Prostate gland (tissue), 2 donors: ENCODE measurements around the gene GCNT2. TPM values are rescaled to one million over a fixed set of nuclear protein-coding genes. Genes with fewer than 3 reads are reported as not detected.

ENCODE experiments used
- DNase-seq: peaks from one replicate; pipeline ENCODE4 v3.0.0-alpha.2; 2019; ENCODE audit warnings: low spot score
- H3K27ac ChIP-seq, 2 donors: fragments of 200-600 bp; sonication (generic); 2 replicates each; pipeline ENCODE4 v1.5.1; 2017 to 2019
- H3K27me3 ChIP-seq: fragments of 200-600 bp; sonication (generic); replicated peaks from 2 replicates; pipeline ENCODE4 v1.5.1; 2019; ENCODE audit not compliant: insufficient read depth
- H3K36me3 ChIP-seq, 2 donors: fragments of 200-600 bp; sonication (generic); 1 replicate in 1 of 2; 2 replicates in 1 of 2; pipeline versions ENCODE4 v1.5.1 to v1.8.1; 2017 to 2019
- H3K4me1 ChIP-seq: fragments of 200-600 bp; sonication (generic); replicated peaks from 2 replicates; pipeline ENCODE4 v1.5.1; 2019
- H3K4me3 ChIP-seq, 2 donors: fragments of 200-600 bp; sonication (generic); 2 replicates each; pipeline ENCODE4 v1.5.1; 2017 to 2019
- H3K9me3 ChIP-seq: fragments of 200-600 bp; sonication (generic); 2 replicates; pipeline ENCODE4 v1.5.1; 2017
- CTCF ChIP-seq, 4 experiments: fragments of 200-600 bp in 2 of 4; fragments of 450-650 bp in 2 of 4; sonication (generic) in 2 of 4; IDR thresholded peaks; 1 replicate in 3 of 4; 2 replicates in 1 of 4; pipeline ENCODE4 v1.5.1; 2016 to 2019; ENCODE audit warnings: antibody characterized with exemption in 4 of 4, mild to moderate bottlenecking in 2 of 4, moderate library complexity in 2 of 4
- POLR2A ChIP-seq: fragments of 450-650 bp; IDR thresholded peaks from one replicate; pipeline ENCODE4 v1.6.1; 2016; ENCODE audit warnings: antibody characterized with exemption, mild to moderate bottlenecking
- POLR2AphosphoS5 ChIP-seq: sonication (generic); formaldehyde crosslinking; IDR thresholded peaks from one replicate; pipeline ENCODE4 v1.6.1; 2017; ENCODE audit warnings: antibody characterized with exemption
- WGBS: methylation state at CpG from one replicate; pipeline ENCODE4 v1.1.5; 2018; 5-methylcytosine and 5-hydroxymethylcytosine counted together
- intact Hi-C: fragments of 100-400 bp; cut with DNase I; formaldehyde crosslinking; loops from one replicate; pipeline ENCODE4 v1.14.2; 2022
- total RNA-seq, 2 donors: library from RNA; depleted of rRNA; stranded (reverse); fragments of >200 nt; gene quantifications; one replicate each; pipeline ENCODE4 v1.1.0, GENCODE V29; 2016

GCNT2 gene
- total RNA-seq: 10 to 100 TPM; 22.9 to 58.2 TPM

DNA sequence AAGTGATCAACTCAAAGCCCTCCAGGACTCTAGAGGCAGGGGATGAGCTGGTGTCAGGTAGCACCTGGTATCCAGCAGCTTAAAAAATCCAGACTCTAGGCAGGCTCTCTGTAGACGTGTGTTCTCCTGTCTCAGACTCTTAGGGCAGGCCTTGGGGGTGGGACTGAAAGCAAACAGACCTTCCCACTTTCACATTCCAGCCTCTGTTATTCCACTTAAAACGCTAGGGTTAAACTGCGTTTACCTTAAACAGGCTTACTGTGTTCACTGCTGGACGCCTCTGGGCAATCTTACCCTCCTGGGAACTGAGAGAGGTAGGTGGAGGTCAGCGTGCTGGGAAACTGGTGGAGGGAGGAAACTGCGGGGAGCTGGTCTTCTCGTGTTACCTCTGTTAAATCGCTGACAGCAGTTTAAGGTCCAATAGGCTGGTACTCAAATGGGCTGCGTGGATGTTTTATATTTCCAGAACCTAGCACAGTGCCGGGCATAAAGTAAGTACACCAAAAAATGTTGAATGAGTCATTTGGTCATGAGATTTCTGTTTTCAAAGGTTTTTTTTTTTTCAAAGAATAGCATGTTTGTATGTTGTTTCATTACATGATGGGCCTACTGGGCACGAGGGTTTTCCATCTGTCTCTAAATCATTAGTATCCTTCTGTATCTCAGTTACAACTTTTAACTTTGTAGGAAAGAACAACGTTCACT is at the start of gene GCNT2:
TSS of gene GCNT2 (plus strand) at position 248 of the 705 bp plus-strand sequence. CDS start 7,561 bp downstream, outside the sequence.
- H3K4me1 ChIP-seq: peaks cover 5% of the 10 kb centered on the region
- peak; percentile 31 for DNase-seq
- no peaks in the 10 kb centered on the region for H3K36me3 ChIP-seq
- no peak within 1 kb of the TSS for H3K4me3 ChIP-seq
- TF ChIP-seq POLR2A (peak; percentile 37), CTCF (IDR thresholded peaks at IDR 0.05) (no peak), POLR2AphosphoS5 (no peak)
- peak within 1 kb of the TSS; percentile 61 to 62 for H3K27ac ChIP-seq
- no peaks in the 10 kb centered on the region for H3K9me3 ChIP-seq
- 13% methylated on average over 12 of the region's 12 CpGs for WGBS
- intact Hi-C loops: no loop called here
- no peaks in the 10 kb centered on the region for H3K27me3 ChIP-seq

DNA sequence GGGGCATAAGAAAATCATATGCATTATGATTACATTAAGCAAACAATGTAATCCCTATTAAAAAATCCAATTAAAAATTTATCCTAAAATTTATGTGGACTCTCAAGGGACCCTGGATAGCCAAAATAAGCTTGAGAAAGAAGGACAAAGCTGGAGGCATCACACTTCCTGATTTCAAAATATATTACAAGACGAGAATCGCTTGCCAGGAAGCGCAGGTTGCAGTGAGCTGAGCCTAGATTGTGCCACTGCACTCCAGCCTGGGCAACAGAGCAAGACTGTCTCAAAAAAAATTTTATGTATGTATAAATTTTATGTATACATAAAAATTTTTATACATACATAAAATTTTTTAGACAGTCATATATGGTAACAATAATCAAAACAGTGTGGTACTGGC is 48.5 kb upstream of the GCNT2 start:
- Histone ChIP-seq H3K27me3 (no peaks in the 10 kb centered on the region), H3K4me3 (no peak overlapping the region), H3K36me3 (no peaks in the 10 kb centered on the region), H3K27ac (no peak overlapping the region), H3K4me1 (no peaks in the 10 kb centered on the region), H3K9me3 (no peaks in the 10 kb centered on the region)
- no peak for DNase-seq
- WGBS: 89% methylated on average over 3 of the region's 3 CpGs
- intact Hi-C loops: loop anchor here (10.0 kb wide), 1 partner anchor 332 kb away; no protein-coding TSS in a partner anchor
- TF ChIP-seq POLR2AphosphoS5 (no peak), POLR2A (no peak), CTCF (IDR thresholded peaks at IDR 0.05) (no peak)

DNA sequence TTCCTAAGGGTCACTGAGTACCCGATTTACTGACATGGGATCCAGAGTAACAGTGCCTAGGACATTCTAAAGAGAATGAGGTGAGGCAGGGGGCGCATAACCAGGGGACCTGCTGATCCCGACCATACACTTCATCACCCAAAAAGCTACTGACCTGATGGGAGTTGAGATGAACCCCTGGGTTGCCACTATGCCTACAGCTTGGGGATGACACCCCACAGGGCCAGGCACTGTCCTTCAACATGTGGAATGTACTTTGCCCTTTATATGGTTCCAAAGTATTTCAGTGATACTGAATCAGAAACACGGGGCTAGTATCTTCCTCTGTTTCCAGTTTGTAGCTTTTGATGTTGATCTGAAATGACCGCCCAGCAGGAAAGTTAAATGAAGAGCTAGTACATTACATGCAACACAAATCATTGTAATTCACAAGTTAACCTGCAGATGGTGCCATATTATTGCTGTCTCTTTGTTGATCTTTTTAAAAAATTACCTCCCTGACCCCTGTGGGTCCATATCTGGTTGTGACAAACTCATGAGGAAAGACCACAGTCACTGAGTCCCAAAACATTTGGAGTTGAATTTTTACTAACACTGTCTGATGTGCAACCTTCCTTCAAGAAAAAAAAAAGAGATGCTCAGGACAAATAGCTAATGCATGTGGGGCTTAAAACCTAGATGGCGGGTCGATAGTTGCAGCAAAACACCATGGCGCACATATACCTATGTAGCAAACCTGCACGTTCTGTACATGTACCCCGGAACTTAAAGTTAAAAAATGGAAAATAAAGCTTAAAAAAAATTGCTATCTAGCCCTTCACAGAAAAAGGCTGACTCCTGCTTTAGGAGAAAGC is 42.7 kb upstream of the GCNT2 start:
- H3K4me3 ChIP-seq: no peak overlapping the region
- intact Hi-C loops: loop anchor here (10.0 kb wide), 1 partner anchor 326 kb away; no protein-coding TSS in a partner anchor
- DNase-seq: no peak
- H3K9me3 ChIP-seq: no peaks in the 10 kb centered on the region
- TF ChIP-seq CTCF (IDR thresholded peaks at IDR 0.05) (peak; percentile 12 to 63 (median 59)), POLR2AphosphoS5 (no peak), POLR2A (no peak)
- no peaks in the 10 kb centered on the region for H3K36me3 ChIP-seq
- H3K4me1 ChIP-seq: no peaks in the 10 kb centered on the region
- no peaks in the 10 kb centered on the region for H3K27me3 ChIP-seq
- 60% methylated on average over 10 of the region's 10 CpGs for WGBS
- H3K27ac ChIP-seq: no peak overlapping the region

DNA sequence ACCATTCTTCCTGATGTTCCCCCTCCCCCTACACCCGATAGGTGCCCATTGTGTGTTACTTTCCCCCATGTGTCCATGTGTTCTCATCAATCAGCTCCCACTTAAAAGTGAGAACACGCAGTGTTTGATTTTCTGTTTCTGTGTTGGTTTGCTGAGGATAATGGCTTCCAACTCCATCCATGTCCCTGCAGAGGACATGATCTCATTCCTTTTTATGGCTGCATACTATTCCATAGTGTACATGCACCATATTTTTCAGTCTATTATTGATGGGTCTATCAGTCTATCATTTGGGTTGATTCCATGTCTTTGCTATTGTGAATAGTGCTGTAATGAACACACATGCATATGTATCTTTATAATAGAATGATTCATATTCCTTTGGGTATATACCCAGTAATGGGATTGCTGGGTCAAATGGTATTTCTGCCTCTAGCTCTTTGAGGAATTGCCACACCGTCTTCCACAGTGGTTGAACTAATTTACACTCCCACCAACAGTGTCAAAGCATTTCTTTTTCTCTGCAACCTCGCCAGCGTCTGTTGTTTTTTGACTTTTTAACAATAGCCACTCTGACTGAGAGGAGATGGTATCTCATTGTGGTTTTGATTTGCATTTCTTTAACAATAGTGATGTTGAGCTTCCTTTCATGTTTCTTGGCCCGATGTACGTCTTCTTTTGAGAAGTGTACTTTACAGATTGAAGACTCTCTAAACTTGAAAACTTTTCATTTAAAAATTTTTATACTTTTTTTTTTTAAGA is 41.0 kb upstream of the GCNT2 start:
- no peak for DNase-seq
- Histone ChIP-seq H3K4me1 (no peaks in the 10 kb centered on the region), H3K4me3 (no peak overlapping the region), H3K27ac (no peak overlapping the region), H3K27me3 (no peaks in the 10 kb centered on the region), H3K36me3 (no peaks in the 10 kb centered on the region), H3K9me3 (no peaks in the 10 kb centered on the region)
- intact Hi-C loops: loop anchor here (10.0 kb wide), 1 partner anchor 325 kb away; no protein-coding TSS in a partner anchor
- TF ChIP-seq POLR2AphosphoS5 (no peak), POLR2A (no peak), CTCF (IDR thresholded peaks at IDR 0.05) (no peak)
- WGBS: 56% methylated on average over 7 of the region's 7 CpGs
